OCI-LY1 (cell line): ENCODE results near the gene OR6F1.
"Not testable (repeated sequence)": the region's sequence is repeated elsewhere in the genome, so short reads cannot be mapped to it uniquely, and the experiment has no call there.

Experiments
- H2AFZ ChIP-seq: fragments of 200-600 bp; sonication (generic), shearing (Covaris generic); 2 replicates; pipeline ENCODE4 v1.6.0; 2014; ENCODE audit warnings: antibody characterized with exemption, mild to moderate bottlenecking, low read length
- H3F3A ChIP-seq: fragments of 200-600 bp; sonication (generic), shearing (Covaris generic); 2 replicates; pipeline ENCODE4 v1.6.0; 2014; ENCODE audit warnings: mild to moderate bottlenecking, antibody characterized with exemption, low read length, moderate library complexity; ENCODE audit not compliant: insufficient read depth
- H3K27ac ChIP-seq: fragments of 200-600 bp; sonication (generic); 2 replicates; pipeline ENCODE4 v1.5.1; 2014; ENCODE audit warnings: low read length, mixed run types, mild to moderate bottlenecking, low read depth; ENCODE audit not compliant: poor library complexity, severe bottlenecking
- H3K27me3 ChIP-seq: fragments of 200-600 bp; sonication (generic); 2 replicates; pipeline ENCODE4 v1.6.0; 2014; ENCODE audit warnings: antibody characterized with exemption, mild to moderate bottlenecking, low read length, moderate library complexity; ENCODE audit not compliant: insufficient read depth
- H3K36me3 ChIP-seq: fragments of 200-600 bp; sonication (generic); 2 replicates; pipeline ENCODE4 v1.6.1; 2014; ENCODE audit warnings: mild to moderate bottlenecking, antibody characterized with exemption, low read length, moderate library complexity, mixed read lengths; ENCODE audit not compliant: insufficient read depth
- H3K4me1 ChIP-seq: fragments of 200-600 bp; sonication (generic); 2 replicates; pipeline ENCODE4 v1.5.1; 2014; ENCODE audit warnings: mild to moderate bottlenecking, low read length, moderate library complexity; ENCODE audit not compliant: insufficient read depth, severe bottlenecking
- H3K4me2 ChIP-seq: fragments of 200-600 bp; sonication (generic), shearing (Covaris generic); 2 replicates; pipeline ENCODE4 v1.6.1; 2014; ENCODE audit warnings: low read length
- H3K4me3 ChIP-seq: fragments of 200-600 bp; sonication (generic); 2 replicates; pipeline ENCODE4 v1.5.1; 2014; ENCODE audit warnings: low read length, low read depth, mild to moderate bottlenecking, mixed read lengths; ENCODE audit not compliant: poor library complexity, severe bottlenecking
- H3K79me2 ChIP-seq: fragments of 200-600 bp; shearing (Covaris generic); 2 replicates; pipeline ENCODE4 v1.6.1; 2016; ENCODE audit warnings: mixed run types, low read length, mixed read lengths; ENCODE audit not compliant: insufficient read depth
- H3K9ac ChIP-seq: fragments of 200-600 bp; sonication (generic), shearing (Covaris generic); 2 replicates; pipeline ENCODE4 v1.6.1; 2014; ENCODE audit warnings: mild to moderate bottlenecking, low read length, mixed read lengths
- H3K9me2 ChIP-seq: fragments of 200-600 bp; sonication (generic), shearing (Covaris generic); 2 replicates; pipeline ENCODE4 v1.6.1; 2014; ENCODE audit warnings: low read depth, mild to moderate bottlenecking, low read length, mixed read lengths
- H3K9me3 ChIP-seq: fragments of 200-600 bp; shearing (Covaris generic); 2 replicates; pipeline ENCODE4 v1.6.1; 2014; ENCODE audit warnings: low read length, mixed read lengths
- H4K20me1 ChIP-seq: fragments of 200-600 bp; sonication (generic), shearing (Covaris generic); 2 replicates; pipeline ENCODE4 v1.6.0; 2016; ENCODE audit warnings: mild to moderate bottlenecking, low read length; ENCODE audit not compliant: insufficient read depth
- CTCF ChIP-seq: fragments of 200-600 bp; sonication (generic), shearing (Covaris generic); IDR thresholded peaks from 2 replicates; pipeline ENCODE4 v1.5.1; 2017; ENCODE audit warnings: mild to moderate bottlenecking, antibody characterized with exemption, low read length, moderate library complexity, mixed read lengths
- EZH2 ChIP-seq: fragments of 200-600 bp; sonication (generic), shearing (Covaris generic); IDR thresholded peaks from 2 replicates; pipeline ENCODE4 v1.8.0; 2017; ENCODE audit warnings: borderline replicate concordance, mixed run types, mild to moderate bottlenecking, antibody characterized with exemption, low read length, moderate library complexity, mixed read lengths

The OR6F1 gene

GRCh38 chr1:247716546-247716945, at the start of gene OR6F1:
Gene OR6F1 (minus strand): TSS chr1:247716646. CDS start chr1:247712755, 3,891 bp downstream.
- no peak within 1 kb of the TSS for H3K4me3 ChIP-seq
- H4K20me1 ChIP-seq: no peaks in the 10 kb centered on the region
- H3K4me2 ChIP-seq: no peak within 1 kb of the TSS
- H3K4me1 ChIP-seq: no peaks in the 10 kb centered on the region
- no peak within 1 kb of the TSS for H2AFZ ChIP-seq
- H3K9ac ChIP-seq: no peak within 1 kb of the TSS
- no peaks in the 10 kb centered on the region for H3K79me2 ChIP-seq
- no peak within 1 kb of the TSS for H3K27ac ChIP-seq
- TF ChIP-seq EZH2 (no peak), CTCF (no peak)
- H3K9me2 ChIP-seq: no peaks in the 10 kb centered on the region
- no peaks in the 10 kb centered on the region for H3K27me3 ChIP-seq
- H3K36me3 ChIP-seq: no peaks in the 10 kb centered on the region
- H3K9me3 ChIP-seq: no peaks in the 10 kb centered on the region
- H3F3A ChIP-seq: no peaks in the 10 kb centered on the region

GRCh38 chr1:247760456-247760855, 44.0 kb upstream of the OR6F1 start, which contains the start of gene OR1C1:
Gene OR1C1 (minus strand): TSS chr1:247760556. CDS start chr1:247758406, 2,150 bp downstream.
- TF ChIP-seq CTCF (no peak), EZH2 (no peak)
- Histone ChIP-seq H2AFZ (no peak within 1 kb of the TSS), H3K9ac (no peak within 1 kb of the TSS), H3F3A (no peaks in the 10 kb centered on the region), H3K9me3 (no peaks in the 10 kb centered on the region), H3K4me3 (no peak within 1 kb of the TSS), H3K4me2 (no peak within 1 kb of the TSS), H3K27ac (no peak within 1 kb of the TSS), H3K36me3 (no peaks in the 10 kb centered on the region), H3K4me1 (no peaks in the 10 kb centered on the region), H3K27me3 (no peaks in the 10 kb centered on the region), H3K79me2 (no peaks in the 10 kb centered on the region), H3K9me2 (no peaks in the 10 kb centered on the region), H4K20me1 (no peaks in the 10 kb centered on the region)

GRCh38 chr1:247754311-247754710, 37.9 kb upstream of the OR6F1 start:
- H4K20me1 ChIP-seq, H3K36me3 ChIP-seq, H3K4me3 ChIP-seq, H3K9ac ChIP-seq, H3K4me2 ChIP-seq, H2AFZ ChIP-seq, H3F3A ChIP-seq, H3K9me3 ChIP-seq, H3K27ac ChIP-seq, H3K27me3 ChIP-seq, H3K79me2 ChIP-seq, H3K9me2 ChIP-seq, H3K4me1 ChIP-seq: not testable (repeated sequence)

- Histone ChIP-seq H2AFZ (no peak overlapping the region), H3K79me2 (no peaks in the 10 kb centered on the region), H3K27ac (no peak overlapping the region), H3K27me3 (no peaks in the 10 kb centered on the region), H3K4me2 (no peak overlapping the region), H3K9me2 (no peaks in the 10 kb centered on the region), H3K4me1 (no peaks in the 10 kb centered on the region), H3K4me3 (no peak overlapping the region), H3F3A (no peaks in the 10 kb centered on the region), H4K20me1 (no peaks in the 10 kb centered on the region), H3K36me3 (no peaks in the 10 kb centered on the region), H3K9me3 (no peaks in the 10 kb centered on the region), H3K9ac (no peak overlapping the region)
- TF ChIP-seq EZH2: no peak
- TF ChIP-seq CTCF: no peak
Observed at GRCh38 chr1:247749870-247750269, 33.4 kb upstream of the OR6F1 start.
